ENCODE results near the gene TRMT10C.
A peak's percentile ranks its signal among the peaks of the same experiment; 100 is the strongest.

Gene TRMT10C

GRCh38 chr3:101561630-101562328 lies at the start of gene TRMT10C:
Gene TRMT10C (plus strand): TSS chr3:101561868. CDS start chr3:101564782, 2,914 bp downstream.
- Histone ChIP-seq H3K27ac (ENCODE audit: low read depth, low read length) (peak within 1 kb of the TSS; percentile 79), H3K4me3 (ENCODE audit: low read depth in 1 of 5, low read length in 5 of 5) (peak within 1 kb of the TSS; percentile 81 to 99 (median 99)), H3K9me3 (ENCODE audit: control insufficient read depth in 5 of 5, low read length in 5 of 5) (no peaks in the 10 kb centered on the region), H3K27me3 (ENCODE audit: control insufficient read depth in 5 of 5, insufficient read depth in 4 of 5, low read length in 5 of 5) (peaks cover 0 to 6% (median under 1%) of the 10 kb centered on the region in 5 donors), H3K4me1 (ENCODE audit: control insufficient read depth in 5 of 5, insufficient read depth in 5 of 5, low read length in 5 of 5) (peaks cover 3 to 20% (median 9%) of the 10 kb centered on the region in 5 donors), H3K9ac (ENCODE audit: low read length in 5 of 5) (peak within 1 kb of the TSS; percentile 65 to 97 (median 92)), H3K36me3 (ENCODE audit: control insufficient read depth in 5 of 5, insufficient read depth in 5 of 5, low read length in 5 of 5) (peaks cover 9 to 20% (median 12%) of the 10 kb centered on the region in 5 donors)

- H3K9ac ChIP-seq (ENCODE audit: low read length in 5 of 5): peak overlapping the region; percentile 60 to 97 (median 92)
- H3K4me1 ChIP-seq (ENCODE audit: control insufficient read depth in 5 of 5, insufficient read depth in 5 of 5, low read length in 5 of 5): peaks cover 2 to 13% (median 9%) of the 10 kb centered on the region in 5 donors
- peak overlapping the region; percentile 99 for H3K27ac ChIP-seq (ENCODE audit: low read depth, low read length)
- no peaks in the 10 kb centered on the region for H3K9me3 ChIP-seq (ENCODE audit: control insufficient read depth in 5 of 5, low read length in 5 of 5)
- no peaks in the 10 kb centered on the region for H3K27me3 ChIP-seq (ENCODE audit: control insufficient read depth in 5 of 5, insufficient read depth in 4 of 5, low read length in 5 of 5)
- H3K4me3 ChIP-seq (ENCODE audit: low read depth in 1 of 5, low read length in 5 of 5): peak overlapping the region; percentile 77 to 99 (median 88)
- H3K36me3 ChIP-seq (ENCODE audit: control insufficient read depth in 5 of 5, insufficient read depth in 5 of 5, low read length in 5 of 5): no peaks in the 10 kb centered on the region
Observed at GRCh38 chr3:101512396-101512645, 49.3 kb upstream of the TRMT10C start.

- no peaks in the 10 kb centered on the region for H3K36me3 ChIP-seq (ENCODE audit: control insufficient read depth in 5 of 5, insufficient read depth in 5 of 5, low read length in 5 of 5)
- no peaks in the 10 kb centered on the region for H3K27me3 ChIP-seq (ENCODE audit: control insufficient read depth in 5 of 5, insufficient read depth in 4 of 5, low read length in 5 of 5)
- H3K27ac ChIP-seq (ENCODE audit: low read depth, low read length): peak within 1 kb of the TSS; percentile 99
- H3K4me3 ChIP-seq (ENCODE audit: low read depth in 1 of 5, low read length in 5 of 5): peak within 1 kb of the TSS; percentile 77 to 99 (median 88)
- no peaks in the 10 kb centered on the region for H3K9me3 ChIP-seq (ENCODE audit: control insufficient read depth in 5 of 5, low read length in 5 of 5)
- peak within 1 kb of the TSS; percentile 91 to 97 (median 94) for H3K9ac ChIP-seq (ENCODE audit: low read length in 5 of 5)
- H3K4me1 ChIP-seq (ENCODE audit: control insufficient read depth in 5 of 5, insufficient read depth in 5 of 5, low read length in 5 of 5): peaks cover 2 to 13% (median 9%) of the 10 kb centered on the region in 5 donors
Observed at GRCh38 chr3:101512646-101513418, 48.8 kb upstream of the TRMT10C start, which contains the start of gene SENP7. Gene SENP7 (minus strand): TSS chr3:101513212. CDS start chr3:101513130, 82 bp downstream.

- Histone ChIP-seq H3K4me1 (ENCODE audit: control insufficient read depth in 5 of 5, insufficient read depth in 5 of 5, low read length in 5 of 5) (peaks cover 2 to 13% (median 9%) of the 10 kb centered on the region in 5 donors), H3K9ac (ENCODE audit: low read length in 5 of 5) (peak overlapping the region; percentile 91 to 97 (median 94)), H3K36me3 (ENCODE audit: control insufficient read depth in 5 of 5, insufficient read depth in 5 of 5, low read length in 5 of 5) (no peaks in the 10 kb centered on the region), H3K4me3 (ENCODE audit: low read depth in 1 of 5, low read length in 5 of 5) (peak overlapping the region; percentile 77 to 95 (median 80)), H3K27me3 (ENCODE audit: control insufficient read depth in 5 of 5, insufficient read depth in 4 of 5, low read length in 5 of 5) (peaks cover 0 to 5% (median 0%) of the 10 kb centered on the region in 5 donors), H3K9me3 (ENCODE audit: control insufficient read depth in 5 of 5, low read length in 5 of 5) (no peaks in the 10 kb centered on the region), H3K27ac (ENCODE audit: low read depth, low read length) (peak overlapping the region; percentile 99)
Observed at GRCh38 chr3:101513419-101513986, 48.2 kb upstream of the TRMT10C start.

GRCh38 chr3:101518421-101518871 lies 43.2 kb upstream of the TRMT10C start:
- peaks cover 0 to 11% (median 4%) of the 10 kb centered on the region in 5 donors for H3K4me1 ChIP-seq (ENCODE audit: control insufficient read depth in 5 of 5, insufficient read depth in 5 of 5, low read length in 5 of 5)
- H3K36me3 ChIP-seq (ENCODE audit: control insufficient read depth in 5 of 5, insufficient read depth in 5 of 5, low read length in 5 of 5): no peaks in the 10 kb centered on the region
- no peaks in the 10 kb centered on the region for H3K9me3 ChIP-seq (ENCODE audit: control insufficient read depth in 5 of 5, low read length in 5 of 5)
- H3K9ac ChIP-seq (ENCODE audit: low read length in 5 of 5): no peak overlapping the region
- H3K27me3 ChIP-seq (ENCODE audit: control insufficient read depth in 5 of 5, insufficient read depth in 4 of 5, low read length in 5 of 5): peaks cover 0 to 7% (median 0%) of the 10 kb centered on the region in 5 donors
- H3K27ac ChIP-seq (ENCODE audit: low read depth, low read length): no peak overlapping the region
- H3K4me3 ChIP-seq (ENCODE audit: low read depth in 1 of 5, low read length in 5 of 5): no peak overlapping the region

GRCh38 chr3:101519685-101520365 lies 41.8 kb upstream of the TRMT10C start:
- H3K36me3 ChIP-seq (ENCODE audit: control insufficient read depth in 5 of 5, insufficient read depth in 5 of 5, low read length in 5 of 5): no peaks in the 10 kb centered on the region
- H3K27me3 ChIP-seq (ENCODE audit: control insufficient read depth in 5 of 5, insufficient read depth in 4 of 5, low read length in 5 of 5): peaks cover 0 to 7% (median 0%) of the 10 kb centered on the region in 5 donors
- H3K9me3 ChIP-seq (ENCODE audit: control insufficient read depth in 5 of 5, low read length in 5 of 5): no peaks in the 10 kb centered on the region
- H3K9ac ChIP-seq (ENCODE audit: low read length in 5 of 5): no peak overlapping the region
- no peak overlapping the region for H3K4me3 ChIP-seq (ENCODE audit: low read depth in 1 of 5, low read length in 5 of 5)
- peaks cover 0 to 6% (median 0%) of the 10 kb centered on the region in 5 donors for H3K4me1 ChIP-seq (ENCODE audit: control insufficient read depth in 5 of 5, insufficient read depth in 5 of 5, low read length in 5 of 5)
- H3K27ac ChIP-seq (ENCODE audit: low read depth, low read length): no peak overlapping the region

- H3K36me3 ChIP-seq (ENCODE audit: control insufficient read depth in 5 of 5, insufficient read depth in 5 of 5, low read length in 5 of 5): no peaks in the 10 kb centered on the region
- no peak overlapping the region for H3K27ac ChIP-seq (ENCODE audit: low read depth, low read length)
- peaks cover 0 to 5% (median 0%) of the 10 kb centered on the region in 5 donors for H3K9me3 ChIP-seq (ENCODE audit: control insufficient read depth in 5 of 5, low read length in 5 of 5)
- H3K27me3 ChIP-seq (ENCODE audit: control insufficient read depth in 5 of 5, insufficient read depth in 4 of 5, low read length in 5 of 5): peaks cover 0 to 7% (median 0%) of the 10 kb centered on the region in 5 donors
- no peak overlapping the region for H3K9ac ChIP-seq (ENCODE audit: low read length in 5 of 5)
- no peak overlapping the region for H3K4me3 ChIP-seq (ENCODE audit: low read depth in 1 of 5, low read length in 5 of 5)
- H3K4me1 ChIP-seq (ENCODE audit: control insufficient read depth in 5 of 5, insufficient read depth in 5 of 5, low read length in 5 of 5): peaks cover 0 to 6% (median 0%) of the 10 kb centered on the region in 5 donors
Observed at GRCh38 chr3:101521211-101521701, 40.4 kb upstream of the TRMT10C start.

GRCh38 chr3:101527441-101527840 lies 34.2 kb upstream of the TRMT10C start:
- Histone ChIP-seq H3K9ac (ENCODE audit: low read length in 5 of 5) (no peak overlapping the region), H3K36me3 (ENCODE audit: control insufficient read depth in 5 of 5, insufficient read depth in 5 of 5, low read length in 5 of 5) (no peaks in the 10 kb centered on the region), H3K9me3 (ENCODE audit: control insufficient read depth in 5 of 5, low read length in 5 of 5) (peaks cover 0 to 9% (median 0%) of the 10 kb centered on the region in 5 donors), H3K27ac (ENCODE audit: low read depth, low read length) (no peak overlapping the region), H3K27me3 (ENCODE audit: control insufficient read depth in 5 of 5, insufficient read depth in 4 of 5, low read length in 5 of 5) (peaks cover 0 to 2% (median 0%) of the 10 kb centered on the region in 5 donors), H3K4me1 (ENCODE audit: control insufficient read depth in 5 of 5, insufficient read depth in 5 of 5, low read length in 5 of 5) (no peaks in the 10 kb centered on the region), H3K4me3 (ENCODE audit: low read depth in 1 of 5, low read length in 5 of 5) (no peak overlapping the region)

GRCh38 chr3:101527906-101528305 lies 33.8 kb upstream of the TRMT10C start:
- Histone ChIP-seq H3K9me3 (ENCODE audit: control insufficient read depth in 5 of 5, low read length in 5 of 5) (peaks cover 0 to 9% (median 0%) of the 10 kb centered on the region in 5 donors), H3K36me3 (ENCODE audit: control insufficient read depth in 5 of 5, insufficient read depth in 5 of 5, low read length in 5 of 5) (no peaks in the 10 kb centered on the region), H3K27me3 (ENCODE audit: control insufficient read depth in 5 of 5, insufficient read depth in 4 of 5, low read length in 5 of 5) (peaks cover 0 to 2% (median 0%) of the 10 kb centered on the region in 5 donors), H3K4me1 (ENCODE audit: control insufficient read depth in 5 of 5, insufficient read depth in 5 of 5, low read length in 5 of 5) (no peaks in the 10 kb centered on the region), H3K27ac (ENCODE audit: low read depth, low read length) (no peak overlapping the region), H3K9ac (ENCODE audit: low read length in 5 of 5) (no peak overlapping the region), H3K4me3 (ENCODE audit: low read depth in 1 of 5, low read length in 5 of 5) (no peak overlapping the region)
